ENCODE measurements around the gene CDH16.

- no peak for TF ChIP-seq POLR2A (IDR thresholded peaks at IDR 0.05)
- TF ChIP-seq POLR2AphosphoS5 (IDR thresholded peaks at IDR 0.05; ENCODE audit: insufficient read depth in 1 of 2, low read depth in 1 of 2), result no peak
- TF ChIP-seq CTCF (IDR thresholded peaks at IDR 0.05), result no peak
Observed at GRCh38 chr16:66930189-66930588, 11.5 kb upstream of the CDH16 start.

Measured in vagina (tissue), 2 donors.